RWPE2 (cell line): ENCODE data around the gene ERN2.
A peak's percentile ranks its signal among the peaks of the same experiment; 100 is the strongest.
"Not testable (repeated sequence)": the region's sequence is repeated elsewhere in the genome, so short reads cannot be mapped to it uniquely, and the experiment has no call there.

ENCODE experiments used
- ATAC-seq: fragments of 200-7000 bp; cut with Tn5 transposase; 3 replicates; pipeline ENCODE4 v1.9.1; 2021; ENCODE audit warnings: low read depth
- DNase-seq: peaks from one replicate; pipeline ENCODE4 v3.0.0-alpha.2; 2020; ENCODE audit warnings: low spot score
- H3K27ac ChIP-seq: fragments of 450-650 bp; 2 replicates; pipeline ENCODE4 v1.5.1; 2017; ENCODE audit warnings: mild to moderate bottlenecking; ENCODE audit not compliant: poor library complexity, severe bottlenecking
- H3K27me3 ChIP-seq: fragments of 250-450 bp; sonication (Bioruptor Pico); 2 replicates; pipeline ENCODE4 v1.5.1; 2021; ENCODE audit warnings: mild to moderate bottlenecking, moderate library complexity; ENCODE audit not compliant: insufficient read depth, poor library complexity, severe bottlenecking
- H3K36me3 ChIP-seq: fragments of 250-450 bp; sonication (Bioruptor Pico); 2 replicates; pipeline ENCODE4 v1.5.1; 2020; ENCODE audit warnings: low read depth, mild to moderate bottlenecking, moderate library complexity
- H3K4me1 ChIP-seq: fragments of 250-450 bp; sonication (Bioruptor Pico); 2 replicates; pipeline ENCODE4 v1.5.1; 2021; ENCODE audit warnings: mild to moderate bottlenecking, moderate library complexity; ENCODE audit not compliant: insufficient read depth, poor library complexity, severe bottlenecking
- H3K4me3 ChIP-seq: fragments of 250-450 bp; sonication (Bioruptor Pico); 2 replicates; pipeline ENCODE4 v1.5.1; 2021; ENCODE audit warnings: mild to moderate bottlenecking, moderate library complexity; ENCODE audit not compliant: severe bottlenecking
- H3K9me3 ChIP-seq: fragments of 250-450 bp; sonication (Bioruptor Pico); 2 replicates; pipeline ENCODE4 v1.5.1; 2021; ENCODE audit warnings: mild to moderate bottlenecking, moderate library complexity; ENCODE audit not compliant: severe bottlenecking
- TF ChIP-seq, protein P1 (sequence below): fragments of 450-650 bp; IDR thresholded peaks from one replicate; pipeline ENCODE4 v1.5.1; 2017; ENCODE audit warnings: mild to moderate bottlenecking, moderate library complexity; ENCODE audit not compliant: poor library complexity, severe bottlenecking

The ERN2 gene

DNA sequence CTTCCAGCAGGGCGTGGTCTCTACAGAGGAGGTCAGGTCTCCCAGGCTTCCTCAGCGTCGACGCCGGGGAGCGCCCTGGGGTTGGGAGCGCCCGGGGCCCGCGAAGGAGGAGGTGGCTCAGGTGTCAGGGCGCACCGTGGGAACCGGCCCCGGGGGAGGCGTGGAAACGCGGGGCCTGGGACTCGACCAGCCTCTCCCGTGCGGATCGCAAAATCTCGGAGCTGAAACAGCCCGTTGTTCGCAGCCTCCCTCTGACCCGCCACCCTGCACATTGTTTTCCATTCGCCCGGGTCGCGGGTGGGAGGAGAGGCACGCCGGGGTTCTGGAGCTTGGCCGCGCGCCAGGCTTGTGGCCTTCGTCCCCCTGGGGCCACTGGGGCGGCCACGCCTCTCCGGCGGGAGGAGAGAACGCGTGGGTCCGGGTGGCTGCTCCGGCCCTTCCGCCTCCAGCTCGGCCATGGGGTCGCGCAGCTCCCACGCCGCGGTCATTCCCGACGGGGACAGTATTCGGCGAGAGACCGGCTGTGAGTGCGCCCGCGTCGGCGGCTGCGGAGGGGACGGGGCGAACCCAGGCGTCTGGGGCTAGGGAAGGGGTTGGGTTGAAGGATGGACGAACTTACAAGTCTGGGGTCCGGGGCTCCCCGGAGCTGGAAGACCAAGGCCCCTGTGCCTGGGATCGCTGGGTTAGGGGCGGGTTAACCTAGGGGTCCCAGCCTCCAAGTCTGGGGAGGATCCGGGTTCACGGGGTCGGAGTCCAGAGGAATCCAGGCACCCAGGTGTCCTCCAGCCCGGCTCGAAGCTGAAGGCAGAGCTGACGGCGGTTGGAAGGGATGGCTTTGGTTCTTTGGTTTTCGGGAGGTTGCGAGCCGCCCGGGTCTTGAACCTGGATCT, 41.8 kb upstream of the ERN2 start, which contains the start of gene CHP2:
Gene CHP2, plus strand, starts transcription at position 433 of the 890 bp plus-strand sequence. Its CDS starts 24 bp downstream, at position 457.
- H3K36me3 ChIP-seq: no peaks in the 10 kb centered on the region
- no peak within 1 kb of the TSS for H3K27ac ChIP-seq
- no peaks in the 10 kb centered on the region for H3K4me1 ChIP-seq
- H3K27me3 ChIP-seq: peaks cover 16% of the 10 kb centered on the region
- H3K9me3 ChIP-seq: no peaks in the 10 kb centered on the region
- H3K4me3 ChIP-seq: no peak within 1 kb of the TSS
- ATAC-seq (peak; percentile 48; the same call in 1 of the 3 replicates), DNase-seq (no peak)
- TF ChIP-seq, protein P1, sequence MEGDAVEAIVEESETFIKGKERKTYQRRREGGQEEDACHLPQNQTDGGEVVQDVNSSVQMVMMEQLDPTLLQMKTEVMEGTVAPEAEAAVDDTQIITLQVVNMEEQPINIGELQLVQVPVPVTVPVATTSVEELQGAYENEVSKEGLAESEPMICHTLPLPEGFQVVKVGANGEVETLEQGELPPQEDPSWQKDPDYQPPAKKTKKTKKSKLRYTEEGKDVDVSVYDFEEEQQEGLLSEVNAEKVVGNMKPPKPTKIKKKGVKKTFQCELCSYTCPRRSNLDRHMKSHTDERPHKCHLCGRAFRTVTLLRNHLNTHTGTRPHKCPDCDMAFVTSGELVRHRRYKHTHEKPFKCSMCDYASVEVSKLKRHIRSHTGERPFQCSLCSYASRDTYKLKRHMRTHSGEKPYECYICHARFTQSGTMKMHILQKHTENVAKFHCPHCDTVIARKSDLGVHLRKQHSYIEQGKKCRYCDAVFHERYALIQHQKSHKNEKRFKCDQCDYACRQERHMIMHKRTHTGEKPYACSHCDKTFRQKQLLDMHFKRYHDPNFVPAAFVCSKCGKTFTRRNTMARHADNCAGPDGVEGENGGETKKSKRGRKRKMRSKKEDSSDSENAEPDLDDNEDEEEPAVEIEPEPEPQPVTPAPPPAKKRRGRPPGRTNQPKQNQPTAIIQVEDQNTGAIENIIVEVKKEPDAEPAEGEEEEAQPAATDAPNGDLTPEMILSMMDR: no peak

DNA sequence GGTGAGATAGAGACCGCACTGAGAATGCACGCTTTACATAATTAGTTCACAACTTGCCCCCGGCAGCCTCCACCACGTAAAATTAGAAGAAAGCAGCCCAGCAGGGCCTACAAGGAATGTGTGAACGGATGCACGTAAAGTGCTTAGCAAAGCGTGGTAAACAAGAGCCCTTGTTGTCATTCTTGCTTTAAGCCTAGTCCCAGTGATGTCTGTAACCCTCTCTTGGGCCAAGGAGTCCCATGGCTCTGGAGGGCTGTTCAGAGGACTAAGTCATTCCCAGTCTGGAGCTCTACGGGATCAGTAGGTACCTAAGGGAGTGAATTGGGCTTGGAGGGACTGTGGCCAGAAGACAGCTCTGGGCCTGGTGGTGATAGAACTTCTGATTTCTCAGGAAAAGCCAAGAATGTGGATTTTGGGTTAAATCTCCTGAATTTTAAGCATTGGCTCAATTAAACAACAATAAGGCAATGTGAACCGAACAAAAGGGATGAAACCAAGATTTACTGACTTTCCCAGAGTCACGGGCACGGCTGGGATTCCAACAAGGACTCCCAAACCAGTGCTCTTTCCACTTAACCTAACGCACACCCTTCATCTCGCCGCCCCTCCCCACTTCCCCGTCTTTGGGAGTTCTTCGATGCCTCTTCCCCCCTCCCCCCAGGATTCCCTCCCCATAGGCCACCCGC, 41.0 kb upstream of the ERN2 start:
- DNase-seq: no peak
- TF ChIP-seq, protein P1: no peak

DNA sequence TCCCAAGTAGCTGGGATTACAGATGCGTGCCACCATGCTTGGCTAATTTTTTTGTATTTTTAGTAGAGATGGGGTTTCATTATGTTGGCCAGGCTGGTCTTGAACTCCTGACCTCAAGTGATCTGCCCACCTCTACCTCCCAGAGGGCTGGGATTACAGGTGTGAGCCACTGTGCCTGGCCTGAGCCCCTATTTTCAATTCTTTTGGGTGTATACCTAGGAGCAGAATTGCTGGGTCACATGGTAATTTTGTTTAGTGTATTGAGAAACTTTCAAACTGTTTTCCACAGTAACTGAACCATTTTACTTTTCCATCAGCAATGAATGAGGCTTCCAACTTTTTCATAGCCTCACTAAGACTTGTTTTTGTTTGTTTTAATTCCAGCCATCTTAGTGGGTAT, 38.0 kb upstream of the ERN2 start:
- H3K27me3 ChIP-seq: peaks cover 16% of the 10 kb centered on the region
- not testable (repeated sequence) for H3K9me3 ChIP-seq, H3K36me3 ChIP-seq, DNase-seq, H3K4me3 ChIP-seq, ATAC-seq, H3K4me1 ChIP-seq, H3K27ac ChIP-seq

More for the DNA sequence above, 41.0 kb upstream of the ERN2 start:
- Histone ChIP-seq H3K27me3 (peaks cover 16% of the 10 kb centered on the region), H3K27ac (no peak overlapping the region), H3K9me3 (no peaks in the 10 kb centered on the region), H3K4me1 (no peaks in the 10 kb centered on the region), H3K4me3 (no peak overlapping the region), H3K36me3 (no peaks in the 10 kb centered on the region)
- ATAC-seq: no peak

DNA sequence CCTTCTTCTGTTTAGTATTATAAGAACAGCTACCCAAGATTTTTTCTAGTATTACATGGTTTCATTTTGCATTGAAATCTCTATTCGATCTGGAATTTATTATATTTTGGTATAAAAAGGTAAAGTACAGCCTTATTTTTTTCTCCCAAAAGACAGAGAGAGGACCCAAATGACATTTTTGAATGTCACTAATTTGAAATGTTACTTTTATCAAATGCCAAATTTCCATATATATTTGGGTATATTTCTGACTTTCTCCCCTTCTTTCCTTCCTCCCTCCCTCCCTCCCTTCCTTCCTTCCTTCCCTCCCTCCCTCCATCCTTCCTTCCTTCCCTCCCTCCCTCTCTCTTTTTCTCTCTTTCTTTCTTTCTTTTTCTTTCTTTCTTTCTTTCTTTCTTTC, 35.6 kb upstream of the ERN2 start:
- Histone ChIP-seq H3K27ac (no peak overlapping the region), H3K27me3 (no peaks in the 10 kb centered on the region), H3K9me3 (no peaks in the 10 kb centered on the region), H3K4me1 (no peaks in the 10 kb centered on the region), H3K36me3 (no peaks in the 10 kb centered on the region), H3K4me3 (no peak overlapping the region)
- DNase-seq (no peak), ATAC-seq (no peak)
- TF ChIP-seq, protein P1: no peak

DNA sequence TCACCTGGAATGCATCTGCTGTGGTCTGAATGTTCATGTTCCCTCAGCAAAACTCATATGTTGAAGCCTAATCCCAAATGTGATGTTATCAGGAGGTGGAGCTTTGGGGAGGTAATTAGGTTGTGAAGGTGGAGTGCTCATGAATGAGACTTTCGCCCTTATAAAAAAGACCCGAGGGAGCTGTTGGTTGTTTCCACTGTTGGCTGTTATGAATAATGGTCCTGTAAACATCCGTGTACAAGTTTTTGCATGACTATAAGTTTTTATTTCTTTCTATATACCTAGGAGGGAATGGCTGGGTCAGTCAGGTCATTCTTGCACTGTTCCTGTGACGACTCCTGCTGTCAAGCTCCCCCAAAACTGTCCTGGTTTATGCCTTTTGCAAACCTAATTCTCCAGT, 32.2 kb upstream of the ERN2 start:
- no peak for DNase-seq
- no peak overlapping the region for H3K27ac ChIP-seq
- no peaks in the 10 kb centered on the region for H3K4me1 ChIP-seq
- H3K27me3 ChIP-seq: no peaks in the 10 kb centered on the region
- no peaks in the 10 kb centered on the region for H3K9me3 ChIP-seq
- no peak overlapping the region for H3K4me3 ChIP-seq
- TF ChIP-seq, protein P1: no peak
- no peaks in the 10 kb centered on the region for H3K36me3 ChIP-seq
- ATAC-seq: no peak
